ENCODE data around the gene SLC13A3. TPM values are rescaled to one million over a fixed set of nuclear protein-coding genes. Genes with fewer than 3 reads are reported as not detected.

Gene SLC13A3
- total RNA-seq, 3 donors from 2014 or later, result 1.3 to 2.9 (median 1.6) TPM

DNA sequence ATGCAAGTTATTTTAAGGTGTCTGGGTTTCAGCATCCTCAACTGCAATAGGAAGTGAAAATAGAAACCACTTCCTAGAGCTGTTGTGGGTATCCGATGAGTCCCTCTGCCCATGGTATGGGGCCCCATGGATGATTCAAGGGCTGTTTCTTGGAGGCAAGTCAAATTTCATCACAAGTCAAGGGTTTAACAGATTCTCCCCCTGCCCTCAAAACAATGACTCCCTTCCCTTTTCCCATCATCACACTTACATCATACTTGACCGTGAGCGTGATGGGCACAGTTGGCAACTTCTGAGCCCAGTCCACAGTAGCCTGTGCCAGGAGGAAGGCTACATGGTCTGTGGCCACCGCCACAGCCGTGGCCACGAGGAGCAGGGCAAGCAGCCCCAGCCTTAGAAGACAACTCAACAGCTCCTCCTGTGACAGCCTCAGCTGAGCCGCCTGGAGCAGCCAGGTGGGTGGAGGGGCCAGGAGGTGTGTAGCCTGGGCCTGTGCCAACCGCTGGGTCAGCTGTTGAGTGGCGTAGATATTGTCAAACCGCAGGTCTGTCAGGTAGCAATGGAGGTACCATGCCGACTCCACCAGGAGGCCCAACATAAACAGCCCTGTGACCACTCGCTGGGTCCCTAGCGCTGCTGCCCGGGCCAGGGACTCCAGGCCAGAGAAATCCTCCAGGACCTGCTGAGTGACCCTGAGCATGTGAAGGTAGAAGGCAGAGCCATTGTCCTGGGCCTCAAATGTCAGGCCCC, 106.0 kb downstream of the SLC13A3 start:
- intact Hi-C loops (cut with DNase I; ENCODE audit: low total_unique reads), result no loop called here
- Histone ChIP-seq H3K4me3 (no peak overlapping the region), H3K27ac (no peak overlapping the region), H3K27me3 (peaks cover 0 to 27% of the 10 kb centered on the region in 2 donors), H3K4me1 (no peaks in the 10 kb centered on the region), H3K9me3 (no peaks in the 10 kb centered on the region), H3K36me3 (no peaks in the 10 kb centered on the region)
- DNase-seq (ENCODE audit: low spot score in 2 of 2), result no peak
- no peak for TF ChIP-seq POLR2AphosphoS5 (IDR thresholded peaks at IDR 0.05)
- TF ChIP-seq POLR2A (IDR thresholded peaks at IDR 0.05), result no peak
- TF ChIP-seq, protein P1, sequence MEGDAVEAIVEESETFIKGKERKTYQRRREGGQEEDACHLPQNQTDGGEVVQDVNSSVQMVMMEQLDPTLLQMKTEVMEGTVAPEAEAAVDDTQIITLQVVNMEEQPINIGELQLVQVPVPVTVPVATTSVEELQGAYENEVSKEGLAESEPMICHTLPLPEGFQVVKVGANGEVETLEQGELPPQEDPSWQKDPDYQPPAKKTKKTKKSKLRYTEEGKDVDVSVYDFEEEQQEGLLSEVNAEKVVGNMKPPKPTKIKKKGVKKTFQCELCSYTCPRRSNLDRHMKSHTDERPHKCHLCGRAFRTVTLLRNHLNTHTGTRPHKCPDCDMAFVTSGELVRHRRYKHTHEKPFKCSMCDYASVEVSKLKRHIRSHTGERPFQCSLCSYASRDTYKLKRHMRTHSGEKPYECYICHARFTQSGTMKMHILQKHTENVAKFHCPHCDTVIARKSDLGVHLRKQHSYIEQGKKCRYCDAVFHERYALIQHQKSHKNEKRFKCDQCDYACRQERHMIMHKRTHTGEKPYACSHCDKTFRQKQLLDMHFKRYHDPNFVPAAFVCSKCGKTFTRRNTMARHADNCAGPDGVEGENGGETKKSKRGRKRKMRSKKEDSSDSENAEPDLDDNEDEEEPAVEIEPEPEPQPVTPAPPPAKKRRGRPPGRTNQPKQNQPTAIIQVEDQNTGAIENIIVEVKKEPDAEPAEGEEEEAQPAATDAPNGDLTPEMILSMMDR (IDR thresholded peaks at IDR 0.05), result no peak

DNA sequence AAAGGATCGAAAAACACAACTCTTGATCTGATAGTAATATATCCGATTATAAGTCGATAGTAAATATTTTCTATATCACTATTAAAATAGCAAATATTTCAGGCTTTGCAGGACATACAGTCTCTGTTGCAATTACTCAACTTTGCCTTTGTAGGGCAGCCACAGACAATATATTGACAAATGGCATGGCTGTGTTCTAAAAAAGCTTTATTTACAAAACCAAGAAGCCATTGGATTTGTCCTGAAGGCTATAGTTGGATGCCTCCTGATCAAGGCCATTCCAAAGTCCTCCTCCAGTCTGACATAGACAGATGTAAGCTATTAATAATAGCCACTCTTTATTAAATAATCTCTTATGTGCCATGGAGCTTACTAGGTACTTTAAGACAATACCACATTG, 106.7 kb downstream of the SLC13A3 start:
- TF ChIP-seq POLR2AphosphoS5 (IDR thresholded peaks at IDR 0.05) (no peak), POLR2A (IDR thresholded peaks at IDR 0.05) (no peak)
- TF ChIP-seq, protein P1 (IDR thresholded peaks at IDR 0.05), result no peak
- H3K27ac ChIP-seq, result no peak overlapping the region
- H3K4me3 ChIP-seq, result no peak overlapping the region
- H3K36me3 ChIP-seq, result no peaks in the 10 kb centered on the region
- no peaks in the 10 kb centered on the region for H3K9me3 ChIP-seq
- no peaks in the 10 kb centered on the region for H3K4me1 ChIP-seq
- no peak for DNase-seq (ENCODE audit: low spot score in 2 of 2)
- peaks cover 0 to 27% of the 10 kb centered on the region in 2 donors for H3K27me3 ChIP-seq
- intact Hi-C loops (cut with DNase I; ENCODE audit: low total_unique reads), result no loop called here

DNA sequence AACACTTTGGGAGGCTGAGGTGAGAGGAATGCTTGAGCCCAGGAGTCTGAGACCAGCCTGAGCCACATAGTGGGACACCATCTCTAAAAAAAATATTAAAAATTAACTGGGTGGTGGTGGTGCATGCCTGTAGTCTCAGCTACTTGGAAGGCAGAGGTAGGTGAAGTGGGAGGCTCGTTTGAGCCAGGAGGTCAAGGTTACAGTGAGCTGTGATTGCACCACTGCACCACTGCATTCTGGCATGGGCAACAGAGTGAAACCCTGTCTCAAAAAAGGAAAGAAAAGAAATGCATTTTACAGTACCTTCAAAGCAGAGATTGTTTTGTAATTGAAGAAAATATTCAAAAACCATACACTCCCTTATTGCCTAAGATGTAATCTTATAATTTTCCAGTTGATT, 107.3 kb downstream of the SLC13A3 start:
- H3K4me1 ChIP-seq, result no peaks in the 10 kb centered on the region
- TF ChIP-seq, protein P1 (IDR thresholded peaks at IDR 0.05), result no peak
- TF ChIP-seq POLR2A (IDR thresholded peaks at IDR 0.05) (no peak), POLR2AphosphoS5 (IDR thresholded peaks at IDR 0.05) (no peak)
- H3K4me3 ChIP-seq, result no peak overlapping the region
- no peaks in the 10 kb centered on the region for H3K9me3 ChIP-seq
- no peak for DNase-seq (ENCODE audit: low spot score in 2 of 2)
- H3K27ac ChIP-seq, result no peak overlapping the region
- H3K27me3 ChIP-seq, result peaks cover 0 to 32% of the 10 kb centered on the region in 2 donors
- H3K36me3 ChIP-seq, result no peaks in the 10 kb centered on the region
- intact Hi-C loops (cut with DNase I; ENCODE audit: low total_unique reads), result no loop called here

DNA sequence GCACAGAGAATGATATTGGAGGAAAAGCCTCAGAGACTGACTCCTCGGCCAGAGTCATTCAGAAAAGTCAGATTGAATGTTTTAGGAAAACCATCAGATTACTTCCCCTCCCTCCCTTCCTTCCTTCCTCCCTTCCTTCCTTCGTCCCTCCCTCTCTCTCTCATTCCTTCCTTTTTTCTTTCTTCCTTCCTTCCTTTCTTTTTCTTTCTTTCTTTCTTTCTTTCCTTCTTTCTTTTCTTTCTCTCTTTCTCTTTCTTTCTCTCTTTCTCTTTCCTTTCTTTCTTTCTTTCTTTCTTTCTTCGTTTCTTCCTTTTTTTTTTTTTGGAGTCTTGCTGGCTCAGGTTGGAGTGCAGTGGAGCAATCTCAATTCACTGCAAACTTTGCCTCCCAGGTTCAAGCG, 108.2 kb downstream of the SLC13A3 start:
- Histone ChIP-seq H3K27me3 (peaks cover 0 to 41% of the 10 kb centered on the region in 2 donors), H3K36me3 (no peaks in the 10 kb centered on the region), H3K4me3 (no peak overlapping the region), H3K27ac (no peak overlapping the region), H3K9me3 (no peaks in the 10 kb centered on the region), H3K4me1 (no peaks in the 10 kb centered on the region)
- no peak for TF ChIP-seq POLR2AphosphoS5 (IDR thresholded peaks at IDR 0.05)
- intact Hi-C loops (cut with DNase I; ENCODE audit: low total_unique reads), result no loop called here
- no peak for DNase-seq (ENCODE audit: low spot score in 2 of 2)

DNA sequence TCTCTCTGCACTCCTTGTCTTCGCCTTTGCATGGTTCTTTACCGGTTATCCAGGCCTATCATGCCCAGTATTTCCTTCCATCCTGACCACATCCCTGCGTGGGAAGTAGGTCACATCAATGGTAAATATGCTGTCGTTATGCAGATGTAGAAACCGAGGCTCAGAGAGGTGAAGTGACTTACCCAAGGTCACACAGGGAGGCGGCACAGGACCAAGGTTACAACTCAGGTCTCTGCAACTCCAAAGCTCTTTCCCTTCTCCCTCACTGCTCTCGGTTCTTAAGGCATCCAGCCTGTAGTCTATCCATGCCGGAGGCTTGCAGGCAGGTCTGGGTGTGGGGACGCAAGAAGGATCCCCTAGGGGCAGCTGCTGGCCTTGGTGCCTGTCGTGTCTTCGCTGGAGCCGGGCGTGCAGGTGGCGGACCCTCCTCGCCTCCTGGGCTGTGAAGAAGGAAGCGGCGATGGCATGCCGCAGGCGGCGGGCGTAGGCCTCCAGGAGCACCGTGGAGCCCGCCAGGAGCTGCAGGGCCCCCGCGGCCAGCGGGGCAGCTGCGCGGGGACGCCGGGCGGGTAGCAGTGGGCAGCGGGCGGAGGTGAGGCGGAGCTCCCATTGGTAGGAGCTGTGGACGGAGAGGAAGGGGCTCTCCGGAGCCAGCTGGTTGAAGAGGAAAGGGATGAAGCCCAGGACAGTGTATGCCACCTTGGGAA, 109.9 kb downstream of the SLC13A3 start:
- no peak for DNase-seq (ENCODE audit: low spot score in 2 of 2)

More for the DNA sequence above, 109.9 kb downstream of the SLC13A3 start:
- Histone ChIP-seq H3K27me3 (peaks cover 0 to 44% of the 10 kb centered on the region in 2 donors), H3K36me3 (no peaks in the 10 kb centered on the region), H3K4me3 (no peak overlapping the region), H3K27ac (no peak overlapping the region), H3K9me3 (no peaks in the 10 kb centered on the region), H3K4me1 (no peaks in the 10 kb centered on the region)
- intact Hi-C loops (cut with DNase I; ENCODE audit: low total_unique reads), result no loop called here
- TF ChIP-seq POLR2A (IDR thresholded peaks at IDR 0.05), result no peak
- no peak for TF ChIP-seq POLR2AphosphoS5 (IDR thresholded peaks at IDR 0.05)
- TF ChIP-seq, protein P1 (IDR thresholded peaks at IDR 0.05), result no peak
